ENCODE measurements around the gene ZFP28. TPM values are rescaled to one million over a fixed set of nuclear protein-coding genes. Genes with fewer than 3 reads are reported as not detected.

The ZFP28 gene
- total RNA-seq, 4 donors from 2014 or later = 2.6 to 5.7 (median 4.9) TPM

DNA sequence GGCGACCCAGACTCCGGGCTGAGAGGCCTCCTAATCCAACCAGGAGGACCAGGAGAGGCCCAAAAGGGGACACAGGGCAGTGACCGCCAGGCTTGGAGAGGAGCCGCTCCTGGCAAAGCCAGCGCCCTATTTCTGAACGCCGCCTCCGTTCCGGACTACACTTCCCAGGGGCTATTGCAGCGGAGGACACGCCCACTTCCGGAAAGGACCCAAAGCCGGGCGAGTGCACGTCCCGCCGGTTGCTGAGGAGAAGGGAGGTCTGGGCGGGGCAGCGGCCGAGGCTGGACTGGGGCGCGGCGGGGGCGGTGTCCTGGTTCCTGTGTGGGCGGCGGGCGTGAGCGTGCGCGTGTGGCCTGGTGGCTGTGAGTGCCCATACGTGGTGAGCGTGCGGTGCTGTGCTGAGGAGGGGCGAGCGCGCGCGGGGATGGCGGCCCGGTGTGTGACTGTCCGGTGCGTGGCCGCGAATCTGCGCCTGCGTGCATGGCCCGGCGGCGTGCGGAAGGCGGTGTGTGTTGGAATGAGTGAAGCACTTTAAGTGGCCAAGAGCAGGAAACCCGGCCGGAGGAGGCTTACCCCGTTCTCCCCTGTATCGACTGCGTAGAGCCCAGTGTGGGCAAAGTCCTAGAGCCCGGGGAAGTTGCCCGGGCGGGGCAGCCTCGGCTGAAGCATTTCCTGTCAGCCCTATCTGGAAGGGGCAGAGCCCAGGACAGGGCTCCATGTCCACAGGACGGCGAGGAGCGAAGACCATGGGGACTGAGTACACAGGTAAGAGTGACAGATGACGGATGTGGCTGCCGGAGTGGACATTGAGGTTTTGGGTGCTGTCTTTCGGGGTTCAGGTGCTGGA, 28.7 kb downstream of the ZFP28 start, which contains the start of gene ZNF470:
Gene ZNF470 (plus strand): TSS at position 195 of the 847 bp plus-strand sequence. CDS start 2,844 bp downstream, outside the sequence.
- H3K4me3 ChIP-seq = peak within 1 kb of the TSS; percentile 80 to 98 (median 85)
- peaks cover 0 to 46% (median 0%) of the 10 kb centered on the region in 3 donors for H3K9me3 ChIP-seq
- peak in 1 of 5 experiments; percentile 5 for TF ChIP-seq CTCF (IDR thresholded peaks at IDR 0.05 in 4 of 5, conservative IDR thresholded peaks at IDR 0.05 in 1 of 5)
- peak; percentile 46 to 50 for TF ChIP-seq POLR2A (IDR thresholded peaks at IDR 0.05)
- ATAC-seq = peak; percentile 99
- H3K27me3 ChIP-seq = no peaks in the 10 kb centered on the region
- DNase-seq = peak; percentile 90 to 92
- in situ Hi-C loops (cut with MboI; ENCODE audit: low sequenced_read_pairs in 4 of 4) (no loop called here), intact Hi-C loops (cut with DNase I; ENCODE audit: low total_unique reads) (loop anchor here (1.0 to 5.0 kb wide), 6 partner anchors 28 to 1615 kb away; partner anchors contain the start of genes ZFP28, ZNF274, ZNF471 and ZNF583)
- peak within 1 kb of the TSS; percentile 83 to 91 (median 86) for H3K27ac ChIP-seq
- peaks cover 13 to 14% of the 10 kb centered on the region in 2 donors for H3K4me1 ChIP-seq
- H3K36me3 ChIP-seq = peaks cover 0 to 75% of the 10 kb centered on the region in 2 donors

- Histone ChIP-seq H3K4me3 (no peak overlapping the region), H3K36me3 (peaks cover 4 to 90% of the 10 kb centered on the region in 2 donors), H3K27ac (no peak overlapping the region), H3K4me1 (peaks cover 9% of the 10 kb centered on the region in 2 donors), H3K27me3 (no peaks in the 10 kb centered on the region), H3K9me3 (peaks cover 15 to 58% (median 32%) of the 10 kb centered on the region in 3 donors)
- TF ChIP-seq CTCF (IDR thresholded peaks at IDR 0.05 in 4 of 5, conservative IDR thresholded peaks at IDR 0.05 in 1 of 5) (no peak), POLR2A (IDR thresholded peaks at IDR 0.05) (no peak)
- ATAC-seq (no peak), DNase-seq (no peak)
- intact Hi-C loops (cut with DNase I; ENCODE audit: low total_unique reads) (no loop called here), in situ Hi-C loops (cut with MboI; ENCODE audit: low sequenced_read_pairs in 4 of 4) (no loop called here)
These were observed 33.8 kb downstream of the ZFP28 start for GRCh38 chr19:56572589-56572988.

DNA sequence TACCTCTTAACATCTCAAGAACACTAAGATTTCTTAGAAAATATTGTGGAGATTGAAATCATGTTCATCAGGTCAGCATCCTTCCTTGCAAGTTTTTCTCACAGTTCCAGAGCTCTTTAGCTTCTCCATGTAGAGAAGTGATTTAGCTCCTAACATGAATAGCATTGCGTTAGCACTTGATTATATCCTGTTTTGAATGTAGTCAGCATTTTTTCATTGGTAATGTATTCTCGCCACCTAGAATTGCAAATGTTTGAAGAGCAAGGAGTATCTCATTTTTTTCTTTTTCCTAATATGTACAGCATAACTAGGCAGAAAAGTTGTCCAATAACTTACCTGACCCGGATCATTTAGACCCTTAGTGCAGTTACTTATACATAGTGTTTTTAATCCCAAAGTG, 35.2 kb downstream of the ZFP28 start:
- Histone ChIP-seq H3K27ac (no peak overlapping the region), H3K4me3 (peak overlapping the region in 1 of 4 donors; percentile 34), H3K4me1 (no peaks in the 10 kb centered on the region), H3K9me3 (peaks cover 27 to 71% (median 43%) of the 10 kb centered on the region in 3 donors), H3K36me3 (peaks cover 15 to 98% of the 10 kb centered on the region in 2 donors), H3K27me3 (peaks cover 0 to 4% (median 0%) of the 10 kb centered on the region in 3 donors)
- in situ Hi-C loops (cut with MboI; ENCODE audit: low sequenced_read_pairs in 4 of 4) (no loop called here), intact Hi-C loops (cut with DNase I; ENCODE audit: low total_unique reads) (no loop called here)
- no peak for ATAC-seq
- DNase-seq = no peak
- TF ChIP-seq CTCF (IDR thresholded peaks at IDR 0.05 in 4 of 5, conservative IDR thresholded peaks at IDR 0.05 in 1 of 5) (no peak), POLR2A (IDR thresholded peaks at IDR 0.05) (no peak)

DNA sequence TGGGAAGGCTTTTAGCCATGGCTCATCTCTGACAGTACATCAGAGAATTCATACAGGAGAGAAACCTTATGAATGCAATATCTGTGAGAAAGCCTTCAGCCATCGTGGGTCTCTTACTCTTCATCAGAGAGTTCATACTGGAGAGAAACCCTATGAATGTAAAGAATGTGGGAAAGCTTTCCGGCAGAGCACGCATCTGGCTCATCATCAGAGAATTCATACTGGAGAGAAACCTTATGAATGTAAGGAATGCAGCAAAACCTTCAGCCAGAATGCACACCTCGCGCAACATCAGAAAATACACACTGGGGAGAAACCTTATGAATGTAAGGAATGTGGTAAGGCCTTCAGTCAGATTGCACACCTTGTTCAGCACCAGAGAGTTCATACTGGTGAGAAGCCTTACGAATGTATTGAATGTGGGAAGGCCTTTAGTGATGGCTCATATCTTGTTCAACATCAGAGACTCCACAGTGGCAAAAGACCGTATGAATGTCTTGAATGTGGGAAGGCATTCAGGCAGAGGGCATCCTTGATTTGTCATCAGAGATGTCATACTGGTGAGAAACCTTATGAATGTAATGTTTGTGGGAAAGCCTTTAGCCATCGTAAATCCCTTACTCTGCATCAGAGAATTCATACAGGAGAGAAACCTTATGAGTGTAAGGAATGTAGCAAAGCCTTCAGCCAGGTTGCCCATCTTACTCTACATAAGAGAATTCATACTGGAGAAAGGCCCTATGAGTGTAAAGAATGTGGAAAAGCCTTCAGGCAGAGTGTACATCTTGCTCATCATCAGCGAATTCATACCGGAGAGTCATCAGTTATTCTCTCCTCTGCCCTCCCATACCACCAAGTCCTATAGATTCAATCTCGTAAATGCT, 39.2 kb downstream of the ZFP28 start:
- Histone ChIP-seq H3K27me3 (peaks cover 0 to 4% (median 0%) of the 10 kb centered on the region in 3 donors), H3K9me3 (peaks cover 33 to 95% (median 71%) of the 10 kb centered on the region in 3 donors), H3K4me3 (no peak overlapping the region), H3K4me1 (no peaks in the 10 kb centered on the region), H3K36me3 (peaks cover 15 to 98% of the 10 kb centered on the region in 2 donors), H3K27ac (no peak overlapping the region)
- no peak for TF ChIP-seq CTCF (IDR thresholded peaks at IDR 0.05 in 4 of 5, conservative IDR thresholded peaks at IDR 0.05 in 1 of 5)
- TF ChIP-seq POLR2A (IDR thresholded peaks at IDR 0.05) = no peak
- DNase-seq = no peak
- in situ Hi-C loops (cut with MboI; ENCODE audit: low sequenced_read_pairs in 4 of 4) (no loop called here), intact Hi-C loops (cut with DNase I; ENCODE audit: low total_unique reads) (no loop called here)
- no peak for ATAC-seq
